K562 (cell line): Measurements from ENCODE around the gene FYB1. TPM values are rescaled to one million over a fixed set of nuclear protein-coding genes. Genes with fewer than 3 reads are reported as not detected.

ENCODE experiments used
- NFYB ChIP-seq: IDR thresholded peaks from 2 replicates; pipeline ENCODE4 v1.6.1; 2011; ENCODE audit warnings: mild to moderate bottlenecking, moderate library complexity; ENCODE audit not compliant: insufficient read length; ENCODE audit errors: extremely low read depth
- RAD21 ChIP-seq, 2 experiments: fragments of 250-450 bp in 1 of 2; fragments of 450-650 bp in 1 of 2; sonication (Bioruptor Pico) in 1 of 2; formaldehyde crosslinking in 1 of 2; IDR thresholded peaks in 1 of 2; conservative IDR thresholded peaks in 1 of 2; 2 replicates each; pipeline versions ENCODE4 v1.4.0 to v1.8.0; 2020 to 2022; ENCODE audit warnings: mild to moderate bottlenecking in 2 of 2, moderate library complexity in 1 of 2
- ZNF184 ChIP-seq: sonication (generic); formaldehyde crosslinking; IDR thresholded peaks from 2 replicates; pipeline ENCODE4 v1.5.0; 2020; ENCODE audit warnings: missing genetic modification reagents
- polyA plus RNA-seq, 8 experiments: library from polyadenylated mRNA; depleted of rRNA in 4 of 8; stranded (reverse) in 5 of 8; unstranded in 3 of 8; fragments of >200 nt; fragmentation: Nextera tagmentation in 2 of 8; fragmentation: Illumina TruSeq in 1 of 8; extraction: Ambion mirVana in 2 of 8; extraction: Trizol in 1 of 8; gene quantifications; 2 replicates each; pipeline versions ENCODE4 v1.2.1 to v1.2.3, GENCODE V29; 2011 to 2014; ENCODE audit warnings: inconsistent platforms in 1 of 8, missing spikeins in 1 of 8
- total RNA-seq, 7 experiments: library from RNA; depleted of rRNA in 6 of 7; stranded (reverse); fragments of >200 nt in 6 of 7; fragmentation: Illumina TruSeq in 2 of 7; extraction: Trizol in 2 of 7; gene quantifications; 2 replicates each; pipeline versions ENCODE4 v1.2.1 to v1.2.3, GENCODE V29; 2011 to 2021; ENCODE audit warnings: low replicate concordance in 1 of 7
- TF ChIP-seq, protein P1 (sequence below), 2 experiments: fragments of 450-650 bp; formaldehyde crosslinking in 1 of 2; IDR thresholded peaks; 2 replicates each; pipeline versions ENCODE4 v1.4.0 to v1.6.1; 2014 to 2020; ENCODE audit warnings: mild to moderate bottlenecking in 2 of 2, borderline replicate concordance in 1 of 2, low read depth in 1 of 2
- TF ChIP-seq, protein P2 (sequence below), 3 experiments: IDR thresholded peaks in 2 of 3; conservative IDR thresholded peaks in 1 of 3; 2 replicates each; pipeline ENCODE4 v1.5.1; 2011 to 2012; ENCODE audit warnings: low read length in 3 of 3, mild to moderate bottlenecking in 3 of 3, control low read depth in 2 of 3, improper control_type of control experiment in 1 of 3, inconsistent platforms in 1 of 3, low read depth in 1 of 3, mixed read lengths in 1 of 3, moderate library complexity in 1 of 3; ENCODE audit not compliant: insufficient read depth in 2 of 3
- TF ChIP-seq, protein P3 (sequence below): fragments of 450-650 bp; IDR thresholded peaks from 2 replicates; pipeline ENCODE4 v1.7.1; 2018; ENCODE audit warnings: mild to moderate bottlenecking, low read depth; ENCODE audit not compliant: partially characterized antibody
- TF ChIP-seq, protein P4 (sequence below): fragments of 250-450 bp; sonication (Bioruptor Pico); IDR thresholded peaks from 2 replicates; pipeline ENCODE4 v1.8.0; 2021; ENCODE audit warnings: moderate library complexity, mild to moderate bottlenecking, inconsistent platforms
- TF ChIP-seq, protein P5 (sequence below), 2 experiments: fragments of 450-650 bp; IDR thresholded peaks; 2 replicates each; pipeline ENCODE4 v1.6.1; 2018; ENCODE audit warnings: mild to moderate bottlenecking in 2 of 2, low read depth in 1 of 2; ENCODE audit not compliant: partially characterized antibody in 2 of 2

Gene FYB1
- total and polyA plus RNA-seq, 9 of the 15 experiments (the other 6 are each of a cell fraction or from before 2014, with no cell fraction given) = 4.7 to 31.5 (median 9.7) TPM

DNA sequence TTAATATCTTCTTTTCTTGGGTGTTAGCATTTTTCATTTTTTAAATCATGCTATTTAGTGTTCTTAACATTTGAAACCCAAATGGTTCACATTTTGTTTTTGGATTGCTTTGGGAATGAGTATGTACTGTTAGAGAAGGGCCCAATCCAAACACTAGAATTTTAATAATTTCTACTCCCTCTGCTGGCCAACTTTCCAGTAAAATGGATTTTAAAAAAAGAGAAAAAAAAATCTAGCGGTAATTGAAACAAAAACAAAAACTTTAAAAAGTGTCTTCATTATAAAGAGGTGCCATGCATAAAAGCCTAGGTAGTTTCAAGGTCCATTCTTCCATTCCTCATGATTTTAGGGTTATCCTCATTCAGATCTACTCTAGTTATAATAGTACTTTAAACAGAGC, 113.0 kb downstream of the FYB1 start (continued):
- TF ChIP-seq, protein P1, sequence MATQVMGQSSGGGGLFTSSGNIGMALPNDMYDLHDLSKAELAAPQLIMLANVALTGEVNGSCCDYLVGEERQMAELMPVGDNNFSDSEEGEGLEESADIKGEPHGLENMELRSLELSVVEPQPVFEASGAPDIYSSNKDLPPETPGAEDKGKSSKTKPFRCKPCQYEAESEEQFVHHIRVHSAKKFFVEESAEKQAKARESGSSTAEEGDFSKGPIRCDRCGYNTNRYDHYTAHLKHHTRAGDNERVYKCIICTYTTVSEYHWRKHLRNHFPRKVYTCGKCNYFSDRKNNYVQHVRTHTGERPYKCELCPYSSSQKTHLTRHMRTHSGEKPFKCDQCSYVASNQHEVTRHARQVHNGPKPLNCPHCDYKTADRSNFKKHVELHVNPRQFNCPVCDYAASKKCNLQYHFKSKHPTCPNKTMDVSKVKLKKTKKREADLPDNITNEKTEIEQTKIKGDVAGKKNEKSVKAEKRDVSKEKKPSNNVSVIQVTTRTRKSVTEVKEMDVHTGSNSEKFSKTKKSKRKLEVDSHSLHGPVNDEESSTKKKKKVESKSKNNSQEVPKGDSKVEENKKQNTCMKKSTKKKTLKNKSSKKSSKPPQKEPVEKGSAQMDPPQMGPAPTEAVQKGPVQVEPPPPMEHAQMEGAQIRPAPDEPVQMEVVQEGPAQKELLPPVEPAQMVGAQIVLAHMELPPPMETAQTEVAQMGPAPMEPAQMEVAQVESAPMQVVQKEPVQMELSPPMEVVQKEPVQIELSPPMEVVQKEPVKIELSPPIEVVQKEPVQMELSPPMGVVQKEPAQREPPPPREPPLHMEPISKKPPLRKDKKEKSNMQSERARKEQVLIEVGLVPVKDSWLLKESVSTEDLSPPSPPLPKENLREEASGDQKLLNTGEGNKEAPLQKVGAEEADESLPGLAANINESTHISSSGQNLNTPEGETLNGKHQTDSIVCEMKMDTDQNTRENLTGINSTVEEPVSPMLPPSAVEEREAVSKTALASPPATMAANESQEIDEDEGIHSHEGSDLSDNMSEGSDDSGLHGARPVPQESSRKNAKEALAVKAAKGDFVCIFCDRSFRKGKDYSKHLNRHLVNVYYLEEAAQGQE (IDR thresholded peaks at IDR 0.05; ENCODE audit: borderline replicate concordance) = peak; percentile 16; the same call in 1 of the 2 replicates
- TF ChIP-seq, protein P1 (CRISPR knock-in tag; IDR thresholded peaks at IDR 0.05; ENCODE audit: low read depth) = no peak
- TF ChIP-seq, protein P2, sequence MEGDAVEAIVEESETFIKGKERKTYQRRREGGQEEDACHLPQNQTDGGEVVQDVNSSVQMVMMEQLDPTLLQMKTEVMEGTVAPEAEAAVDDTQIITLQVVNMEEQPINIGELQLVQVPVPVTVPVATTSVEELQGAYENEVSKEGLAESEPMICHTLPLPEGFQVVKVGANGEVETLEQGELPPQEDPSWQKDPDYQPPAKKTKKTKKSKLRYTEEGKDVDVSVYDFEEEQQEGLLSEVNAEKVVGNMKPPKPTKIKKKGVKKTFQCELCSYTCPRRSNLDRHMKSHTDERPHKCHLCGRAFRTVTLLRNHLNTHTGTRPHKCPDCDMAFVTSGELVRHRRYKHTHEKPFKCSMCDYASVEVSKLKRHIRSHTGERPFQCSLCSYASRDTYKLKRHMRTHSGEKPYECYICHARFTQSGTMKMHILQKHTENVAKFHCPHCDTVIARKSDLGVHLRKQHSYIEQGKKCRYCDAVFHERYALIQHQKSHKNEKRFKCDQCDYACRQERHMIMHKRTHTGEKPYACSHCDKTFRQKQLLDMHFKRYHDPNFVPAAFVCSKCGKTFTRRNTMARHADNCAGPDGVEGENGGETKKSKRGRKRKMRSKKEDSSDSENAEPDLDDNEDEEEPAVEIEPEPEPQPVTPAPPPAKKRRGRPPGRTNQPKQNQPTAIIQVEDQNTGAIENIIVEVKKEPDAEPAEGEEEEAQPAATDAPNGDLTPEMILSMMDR (IDR thresholded peaks at IDR 0.05 in 2 of 3, conservative IDR thresholded peaks at IDR 0.05 in 1 of 3; ENCODE audit: insufficient read depth in 2 of 3, low read depth in 1 of 3, low read length in 3 of 3) = peak in 2 of 3 experiments; percentile 35 to 38; a peak in 2 of 6 replicates
- TF ChIP-seq, protein P3, sequence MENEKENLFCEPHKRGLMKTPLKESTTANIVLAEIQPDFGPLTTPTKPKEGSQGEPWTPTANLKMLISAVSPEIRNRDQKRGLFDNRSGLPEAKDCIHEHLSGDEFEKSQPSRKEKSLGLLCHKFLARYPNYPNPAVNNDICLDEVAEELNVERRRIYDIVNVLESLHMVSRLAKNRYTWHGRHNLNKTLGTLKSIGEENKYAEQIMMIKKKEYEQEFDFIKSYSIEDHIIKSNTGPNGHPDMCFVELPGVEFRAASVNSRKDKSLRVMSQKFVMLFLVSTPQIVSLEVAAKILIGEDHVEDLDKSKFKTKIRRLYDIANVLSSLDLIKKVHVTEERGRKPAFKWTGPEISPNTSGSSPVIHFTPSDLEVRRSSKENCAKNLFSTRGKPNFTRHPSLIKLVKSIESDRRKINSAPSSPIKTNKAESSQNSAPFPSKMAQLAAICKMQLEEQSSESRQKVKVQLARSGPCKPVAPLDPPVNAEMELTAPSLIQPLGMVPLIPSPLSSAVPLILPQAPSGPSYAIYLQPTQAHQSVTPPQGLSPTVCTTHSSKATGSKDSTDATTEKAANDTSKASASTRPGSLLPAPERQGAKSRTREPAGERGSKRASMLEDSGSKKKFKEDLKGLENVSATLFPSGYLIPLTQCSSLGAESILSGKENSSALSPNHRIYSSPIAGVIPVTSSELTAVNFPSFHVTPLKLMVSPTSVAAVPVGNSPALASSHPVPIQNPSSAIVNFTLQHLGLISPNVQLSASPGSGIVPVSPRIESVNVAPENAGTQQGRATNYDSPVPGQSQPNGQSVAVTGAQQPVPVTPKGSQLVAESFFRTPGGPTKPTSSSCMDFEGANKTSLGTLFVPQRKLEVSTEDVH = no peak
- TF ChIP-seq NFYB (no peak), ZNF184 (CRISPR knock-in tag) (no peak), RAD21 (CRISPR knock-in tag; conservative IDR thresholded peaks at IDR 0.05 in 1 of 2, IDR thresholded peaks at IDR 0.05 in 1 of 2) (peak in 1 of 2 experiments; percentile 43; a peak in 3 of 4 replicates)
- TF ChIP-seq, protein P4, sequence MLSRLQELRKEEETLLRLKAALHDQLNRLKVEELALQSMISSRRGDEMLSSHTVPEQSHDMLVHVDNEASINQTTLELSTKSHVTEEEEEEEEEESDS (CRISPR knock-in tag) = no peak
- TF ChIP-seq, protein P5, sequence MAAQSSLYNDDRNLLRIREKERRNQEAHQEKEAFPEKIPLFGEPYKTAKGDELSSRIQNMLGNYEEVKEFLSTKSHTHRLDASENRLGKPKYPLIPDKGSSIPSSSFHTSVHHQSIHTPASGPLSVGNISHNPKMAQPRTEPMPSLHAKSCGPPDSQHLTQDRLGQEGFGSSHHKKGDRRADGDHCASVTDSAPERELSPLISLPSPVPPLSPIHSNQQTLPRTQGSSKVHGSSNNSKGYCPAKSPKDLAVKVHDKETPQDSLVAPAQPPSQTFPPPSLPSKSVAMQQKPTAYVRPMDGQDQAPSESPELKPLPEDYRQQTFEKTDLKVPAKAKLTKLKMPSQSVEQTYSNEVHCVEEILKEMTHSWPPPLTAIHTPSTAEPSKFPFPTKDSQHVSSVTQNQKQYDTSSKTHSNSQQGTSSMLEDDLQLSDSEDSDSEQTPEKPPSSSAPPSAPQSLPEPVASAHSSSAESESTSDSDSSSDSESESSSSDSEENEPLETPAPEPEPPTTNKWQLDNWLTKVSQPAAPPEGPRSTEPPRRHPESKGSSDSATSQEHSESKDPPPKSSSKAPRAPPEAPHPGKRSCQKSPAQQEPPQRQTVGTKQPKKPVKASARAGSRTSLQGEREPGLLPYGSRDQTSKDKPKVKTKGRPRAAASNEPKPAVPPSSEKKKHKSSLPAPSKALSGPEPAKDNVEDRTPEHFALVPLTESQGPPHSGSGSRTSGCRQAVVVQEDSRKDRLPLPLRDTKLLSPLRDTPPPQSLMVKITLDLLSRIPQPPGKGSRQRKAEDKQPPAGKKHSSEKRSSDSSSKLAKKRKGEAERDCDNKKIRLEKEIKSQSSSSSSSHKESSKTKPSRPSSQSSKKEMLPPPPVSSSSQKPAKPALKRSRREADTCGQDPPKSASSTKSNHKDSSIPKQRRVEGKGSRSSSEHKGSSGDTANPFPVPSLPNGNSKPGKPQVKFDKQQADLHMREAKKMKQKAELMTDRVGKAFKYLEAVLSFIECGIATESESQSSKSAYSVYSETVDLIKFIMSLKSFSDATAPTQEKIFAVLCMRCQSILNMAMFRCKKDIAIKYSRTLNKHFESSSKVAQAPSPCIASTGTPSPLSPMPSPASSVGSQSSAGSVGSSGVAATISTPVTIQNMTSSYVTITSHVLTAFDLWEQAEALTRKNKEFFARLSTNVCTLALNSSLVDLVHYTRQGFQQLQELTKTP (IDR thresholded peaks at IDR 0.05; ENCODE audit: low read depth in 1 of 2, partially characterized antibody in 2 of 2) = no peak
